ENCODE data around the gene SMPD4.

DNA sequence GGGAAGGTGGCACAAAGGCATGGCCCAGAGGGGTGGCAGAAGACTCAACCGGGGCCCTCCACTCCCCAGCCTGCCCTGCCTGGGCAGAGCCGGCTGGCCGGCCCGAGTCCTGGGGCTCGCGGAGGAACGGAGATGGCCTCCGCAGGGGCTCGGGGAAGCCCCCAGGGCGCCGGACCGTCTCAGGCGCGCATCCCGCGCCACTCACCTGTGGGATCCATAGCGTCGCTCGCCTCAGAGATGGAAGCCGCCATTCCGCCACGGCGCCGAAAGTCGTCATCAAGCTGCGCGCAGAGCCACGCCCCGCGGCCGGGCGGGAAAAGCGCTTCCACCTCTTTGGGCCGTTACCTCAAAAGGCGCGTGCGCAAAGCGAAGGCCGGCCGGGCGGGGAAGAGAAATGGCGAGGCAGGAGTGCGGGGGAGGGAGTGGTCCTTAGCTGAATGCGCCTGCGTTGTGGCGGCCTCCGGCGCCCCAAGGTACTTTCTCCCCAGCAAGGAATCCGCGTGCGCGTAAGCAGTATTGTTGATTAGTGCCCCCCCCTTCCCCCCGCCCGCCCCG lies at the start of gene SMPD4:
- no peak for TF ChIP-seq EZH2 (IDR thresholded peaks at IDR 0.05)
- peak; percentile 68 for TF ChIP-seq POLR2AphosphoS5 (IDR thresholded peaks at IDR 0.05; ENCODE audit: borderline replicate concordance, low read depth, low read length)
- no peak for TF ChIP-seq FOXP2 (optimal IDR thresholded peaks at IDR 0.05; ENCODE audit: control extremely low read depth, extremely low read length, insufficient read depth)
